HG03354 (cell line): ENCODE data around the gene VPS13D.
"Not testable (repeated sequence)": the region's sequence is repeated elsewhere in the genome, so short reads cannot be mapped to it uniquely, and the experiment has no call there.

Source experiments
- ATAC-seq: cut with Tn5 transposase; IDR thresholded peaks from one replicate; pipeline ENCODE4 v1.9.1; 2021; ENCODE audit warnings: mild to moderate bottlenecking; ENCODE audit not compliant: unreplicated experiment, poor library complexity, severe bottlenecking

VPS13D gene

DNA sequence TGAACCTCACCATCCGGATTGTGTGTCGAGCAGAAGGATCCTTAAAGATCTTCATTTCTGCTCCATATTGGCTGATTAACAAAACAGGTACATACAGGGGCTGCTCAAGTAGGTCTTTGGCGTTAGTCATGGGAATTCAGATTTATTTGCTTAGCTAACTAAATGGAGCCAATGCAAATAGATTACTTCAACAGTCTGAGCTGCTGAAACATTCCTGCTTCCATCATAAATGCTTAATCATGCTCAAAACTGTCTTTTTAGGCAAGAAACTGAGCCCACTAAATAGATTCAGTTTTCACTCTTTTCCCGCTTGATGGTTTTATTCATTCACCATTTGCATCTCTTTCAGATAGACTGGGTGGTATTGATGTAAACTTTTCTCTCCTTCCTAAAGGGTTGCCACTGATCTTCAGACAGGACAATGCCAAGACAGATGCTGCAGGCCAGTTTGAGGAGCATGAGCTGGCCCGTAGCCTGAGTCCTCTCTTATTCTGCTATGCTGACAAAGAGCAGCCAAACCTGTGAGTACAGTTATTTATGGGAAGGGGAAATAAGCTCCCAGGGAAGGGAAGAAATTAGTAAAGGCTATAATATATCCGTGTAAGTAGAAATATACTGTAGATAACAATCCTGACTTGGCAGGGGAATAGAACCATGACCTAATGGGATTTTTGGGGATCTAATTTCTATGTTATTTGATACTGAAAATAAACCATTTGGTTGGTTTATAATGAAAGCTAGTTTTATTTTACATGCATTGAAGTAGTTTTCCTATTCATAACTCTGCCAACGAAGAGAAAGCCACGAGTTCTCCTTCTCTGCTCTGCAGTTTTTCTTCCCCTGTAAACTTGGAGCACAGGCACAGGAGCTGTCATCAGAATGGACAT lies 126.4 kb downstream of the VPS13D start:
- ATAC-seq = no peak

DNA sequence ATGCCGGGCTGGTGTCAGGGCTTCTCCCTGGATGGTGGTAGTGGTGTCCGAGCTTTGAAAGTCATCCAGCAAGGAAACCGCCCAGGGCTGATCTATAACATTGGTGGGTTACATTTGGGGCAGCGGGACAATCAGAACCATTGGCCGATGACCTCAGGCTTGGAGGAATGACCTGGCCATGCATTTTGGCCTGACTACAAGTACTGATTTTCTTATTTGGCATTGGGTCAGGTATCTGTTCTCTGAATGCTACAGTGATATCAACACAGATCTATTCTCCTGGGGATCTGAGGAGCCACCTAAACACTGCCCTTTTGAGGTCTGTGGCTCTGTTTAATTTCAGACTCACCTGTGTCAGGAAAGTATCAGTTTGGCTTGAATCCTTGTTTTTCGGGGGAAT lies 128.7 kb downstream of the VPS13D start:
- ATAC-seq = no peak

DNA sequence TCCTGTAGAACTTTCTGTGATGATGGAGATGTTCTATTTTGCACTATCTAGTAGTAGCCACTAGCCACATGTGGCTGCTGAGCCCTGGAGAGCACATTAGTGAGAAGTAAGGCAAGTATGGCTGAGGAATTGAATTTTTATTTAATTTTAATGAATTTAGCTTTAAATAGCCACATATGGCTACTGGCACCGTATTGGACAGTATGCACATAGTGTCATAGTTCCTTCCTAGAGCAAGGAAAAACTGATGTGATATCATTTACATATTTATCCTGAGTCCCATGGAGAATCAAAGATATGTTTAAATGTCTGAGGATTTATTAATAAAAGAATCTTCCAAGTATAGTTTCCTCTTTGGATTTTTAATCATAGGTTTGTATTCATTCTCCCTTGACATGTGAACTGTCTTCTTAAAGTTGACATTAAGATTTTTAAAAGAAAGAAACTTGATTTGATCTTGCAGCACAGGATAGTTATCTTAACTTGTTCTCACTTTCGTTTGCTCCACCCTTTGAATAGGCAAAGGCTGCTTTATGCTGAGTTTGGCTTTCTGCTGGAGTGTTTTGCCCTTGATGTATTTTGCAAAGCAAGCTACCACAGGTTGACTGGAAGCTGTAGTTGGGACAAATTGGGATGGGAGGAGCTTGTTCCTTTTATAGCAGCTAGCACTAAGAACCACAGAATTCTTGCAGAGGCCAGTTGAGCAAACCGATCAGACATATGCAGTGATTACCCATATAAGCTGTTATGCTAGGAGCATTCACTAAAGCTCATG lies 129.7 kb downstream of the VPS13D start:
- ATAC-seq = no peak

DNA sequence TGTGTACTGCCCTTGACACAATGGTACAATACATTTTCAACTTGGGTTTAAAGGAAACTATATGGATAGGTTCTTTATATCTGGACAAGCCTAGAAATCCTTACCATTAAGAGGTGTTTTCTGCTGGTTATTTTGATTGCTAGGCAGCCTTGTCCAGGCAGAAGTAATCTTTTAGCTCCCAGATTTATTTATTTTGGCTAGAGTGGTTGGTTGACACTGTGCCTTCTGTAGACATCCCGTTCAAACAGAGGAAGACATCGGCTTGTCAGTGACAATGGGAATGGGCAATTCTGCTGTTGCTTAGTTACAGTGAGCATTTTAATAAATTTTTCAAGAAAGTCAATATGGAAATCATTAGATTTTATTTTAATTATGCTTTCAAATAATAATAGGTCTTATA lies 138.8 kb downstream of the VPS13D start:
- ATAC-seq = no peak

DNA sequence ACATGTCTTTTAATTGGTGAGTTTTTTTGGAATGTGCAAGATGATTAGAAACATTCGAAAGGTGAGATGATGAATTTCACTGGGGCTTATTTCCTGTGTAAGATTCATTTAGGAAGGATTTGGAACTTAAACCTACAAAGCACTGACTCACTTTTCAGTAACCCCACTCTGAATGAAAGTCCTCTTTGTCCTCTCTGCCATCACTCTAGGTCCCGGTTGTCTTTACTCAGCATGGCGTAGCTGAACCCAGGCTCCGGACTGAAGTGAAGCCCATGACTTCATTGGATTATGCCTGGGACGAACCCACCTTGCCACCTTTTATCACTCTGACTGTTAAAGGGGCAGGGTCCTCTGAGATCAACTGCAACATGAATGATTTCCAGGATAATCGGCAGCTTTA lies 139.4 kb downstream of the VPS13D start:
- ATAC-seq = no peak

DNA sequence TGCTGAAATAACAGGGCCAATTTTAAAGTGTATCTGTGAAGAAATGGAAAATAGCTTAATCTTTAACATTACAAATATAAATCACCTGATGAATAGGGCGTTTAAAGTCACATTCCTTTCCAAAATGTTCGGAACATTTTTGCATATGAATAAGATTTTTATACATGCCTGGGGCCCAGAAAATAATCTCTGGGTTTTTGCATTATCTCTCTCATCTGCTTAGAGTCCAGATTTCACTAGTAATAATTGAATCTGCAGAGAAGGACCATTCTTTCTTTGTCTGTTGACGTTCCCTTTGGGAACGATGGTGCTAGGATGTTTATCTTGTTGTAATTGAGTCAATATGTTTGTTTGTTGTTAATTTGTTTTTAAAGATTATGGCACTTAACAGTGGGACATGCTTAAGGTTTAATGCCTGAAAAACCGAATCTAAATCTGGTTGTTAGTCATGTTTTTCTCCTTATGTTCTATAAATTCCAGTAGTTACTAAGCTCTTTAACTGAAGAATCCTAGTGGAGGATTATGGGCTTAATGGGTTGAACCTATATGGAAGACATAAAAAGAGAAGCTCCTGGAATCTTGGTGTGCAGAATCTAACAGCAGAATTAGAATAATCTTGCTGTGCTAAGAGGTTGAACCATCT lies 140.6 kb downstream of the VPS13D start:
- ATAC-seq = no peak

DNA sequence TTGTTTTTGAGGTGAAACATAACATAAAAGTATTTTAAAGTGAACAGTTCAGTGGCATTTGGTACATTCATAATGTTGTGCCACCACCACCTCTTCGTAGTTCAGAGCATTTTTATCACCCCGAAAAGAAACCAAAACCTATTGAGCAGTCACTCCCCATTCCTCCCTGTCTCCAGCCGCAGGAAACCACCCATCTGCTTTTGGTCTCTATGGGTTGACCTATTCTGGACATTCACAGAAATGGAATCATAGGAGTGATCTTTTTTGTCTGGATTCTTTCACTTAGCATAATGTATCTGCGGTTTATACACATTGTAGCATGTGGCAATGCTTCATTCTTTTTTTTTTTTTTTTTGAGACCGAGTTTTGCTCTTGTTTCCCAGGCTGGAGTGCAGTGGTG lies 141.2 kb downstream of the VPS13D start:
- no peak for ATAC-seq

DNA sequence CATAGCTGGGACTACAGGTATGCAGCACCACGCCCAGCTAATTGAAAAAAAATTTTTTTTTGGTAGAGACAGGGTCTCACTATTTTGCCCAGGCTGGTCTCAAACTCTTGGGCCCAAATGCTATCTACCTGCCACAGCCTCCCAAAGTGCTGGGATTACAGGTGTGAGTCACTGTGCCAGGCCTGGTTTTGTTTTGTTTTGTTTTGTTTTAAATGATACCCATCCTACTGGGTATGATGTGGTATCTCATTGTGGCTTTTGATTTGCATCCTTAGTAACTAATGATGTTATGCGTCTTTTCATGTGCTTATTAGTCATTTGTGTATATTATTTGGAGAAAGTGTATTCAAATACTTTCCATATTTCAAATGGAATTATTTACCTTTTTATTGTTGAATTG lies 142.3 kb downstream of the VPS13D start:
- ATAC-seq = no peak

DNA sequence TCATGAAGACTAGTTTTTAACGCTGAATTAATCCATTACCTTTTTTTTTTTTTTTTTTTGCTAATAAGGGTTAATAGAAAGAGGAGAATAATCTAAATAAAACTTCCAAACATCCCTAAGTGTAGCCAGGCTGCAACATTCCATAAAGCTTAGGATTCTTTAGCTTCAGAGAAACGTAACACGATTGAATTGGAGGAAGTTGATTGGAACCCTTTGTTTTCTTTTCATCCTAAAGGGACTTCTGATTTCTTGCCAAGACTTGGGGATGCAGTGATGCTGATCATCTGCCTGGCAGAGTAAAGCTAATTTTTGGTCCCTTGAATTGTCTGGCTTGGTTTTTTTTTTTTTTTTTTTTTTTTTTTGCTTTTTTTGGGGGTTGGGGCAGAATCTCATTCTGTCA lies 142.9 kb downstream of the VPS13D start:
- no peak for ATAC-seq

DNA sequence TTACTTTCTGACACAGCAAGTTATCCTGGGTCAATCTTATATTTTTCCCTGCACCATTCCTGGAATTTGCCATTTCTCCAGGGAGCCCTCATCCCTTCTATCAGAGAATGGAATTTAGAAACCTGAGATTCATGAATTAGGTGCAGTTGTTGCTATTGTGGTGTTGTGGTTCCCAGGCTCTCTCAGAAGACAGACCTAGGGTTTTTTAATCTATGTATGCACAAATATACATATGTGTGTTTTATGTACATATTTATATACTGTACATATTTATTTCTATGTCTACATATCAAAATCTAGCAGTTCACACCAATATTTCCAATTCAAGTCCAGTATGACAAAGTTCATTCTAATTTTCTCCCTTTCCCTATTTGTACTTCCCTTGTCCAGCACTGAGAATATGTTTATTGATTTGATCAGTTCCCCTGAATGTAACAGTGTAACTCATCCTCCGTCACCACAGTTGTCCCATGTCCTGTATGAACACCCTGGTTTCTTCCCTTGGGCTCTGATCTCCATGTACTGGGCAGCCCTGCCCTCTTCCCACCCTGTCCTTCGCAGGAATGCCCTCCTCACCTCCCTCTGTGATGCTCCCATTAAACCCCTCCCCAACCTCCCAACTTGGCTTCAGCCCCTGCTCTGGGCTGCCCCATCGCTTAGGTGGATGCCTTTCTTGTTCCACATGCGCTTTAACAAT lies 145.5 kb downstream of the VPS13D start:
- ATAC-seq = no peak

DNA sequence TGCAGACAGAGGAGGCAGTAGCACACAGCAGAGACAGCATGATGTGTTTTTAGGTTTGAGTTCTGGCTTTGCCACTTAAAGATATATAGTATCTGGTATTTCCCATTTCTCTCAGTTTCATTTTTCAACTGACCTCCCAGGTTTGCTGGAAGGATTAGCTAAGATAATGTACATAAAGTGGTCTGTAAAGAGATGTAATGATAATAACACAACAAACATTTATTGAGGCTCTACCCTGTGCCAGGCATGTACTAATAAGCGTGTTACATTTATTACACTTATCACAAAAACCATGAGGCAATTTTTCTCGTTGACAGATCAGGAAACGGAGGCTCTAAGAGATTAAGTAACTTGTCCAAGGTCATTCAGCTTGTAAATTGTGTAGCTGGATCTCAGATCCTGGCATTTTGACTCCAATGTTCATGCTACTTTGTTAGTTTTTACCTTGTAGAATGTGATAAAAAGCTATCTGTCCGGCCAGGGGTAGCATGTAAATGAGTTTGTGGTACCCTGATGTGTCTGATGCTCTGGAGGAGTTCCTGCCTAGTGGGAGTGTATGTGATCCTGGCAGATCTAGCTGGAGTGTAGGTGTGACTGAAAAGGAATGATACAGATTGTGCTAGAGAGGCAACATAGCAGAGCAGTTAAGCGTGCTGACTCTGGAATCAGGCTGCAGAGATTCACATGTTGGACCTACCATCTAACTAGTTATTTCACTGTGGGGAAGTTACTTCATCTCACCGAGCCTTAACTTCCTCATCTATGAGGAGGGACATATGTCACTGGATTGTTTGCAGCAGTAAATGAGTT lies 146.6 kb downstream of the VPS13D start:
- no peak for ATAC-seq

DNA sequence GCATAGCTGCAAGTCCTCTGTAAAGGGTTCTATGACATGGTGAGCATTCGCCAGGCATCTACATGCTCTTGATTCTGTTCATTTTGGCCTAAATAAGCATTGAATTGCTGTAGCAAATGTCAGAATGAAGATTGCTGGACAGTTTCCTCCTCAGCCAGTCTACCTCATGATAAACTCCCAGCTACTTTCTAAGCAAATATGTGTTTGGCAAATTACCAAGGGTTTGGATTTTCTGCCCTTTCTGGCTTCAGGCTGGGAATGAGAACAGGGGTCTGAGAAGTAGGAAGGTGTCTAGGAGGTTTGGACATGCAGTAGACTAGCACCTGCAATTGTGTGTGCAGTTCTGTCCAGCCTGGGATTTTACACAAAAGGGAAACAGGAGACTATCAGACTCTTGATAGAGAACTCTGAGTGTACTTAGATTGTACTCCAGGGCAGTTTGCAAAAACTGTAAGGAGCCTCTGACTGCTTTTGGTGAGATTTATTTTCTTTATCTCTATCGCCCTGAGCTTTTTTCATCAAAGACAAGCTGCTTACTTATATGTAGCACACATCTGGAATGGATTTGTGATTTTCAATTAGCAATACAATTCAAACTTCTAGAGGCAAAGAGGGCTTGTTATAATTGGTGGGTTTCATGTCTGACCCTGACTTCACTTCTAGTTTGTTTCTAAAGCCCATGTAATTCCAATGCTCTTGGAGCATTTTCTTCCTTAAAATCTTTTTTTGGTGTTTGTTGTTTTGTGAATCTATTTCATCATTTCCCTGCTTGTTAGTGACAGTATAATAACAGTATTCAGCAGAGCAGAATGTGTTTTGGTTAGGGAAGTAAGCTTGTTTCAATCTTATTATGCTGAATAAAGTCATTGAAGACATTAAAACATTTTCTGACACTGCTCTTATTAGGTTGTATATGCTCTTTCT lies 150.8 kb downstream of the VPS13D start:
- no peak for ATAC-seq

DNA sequence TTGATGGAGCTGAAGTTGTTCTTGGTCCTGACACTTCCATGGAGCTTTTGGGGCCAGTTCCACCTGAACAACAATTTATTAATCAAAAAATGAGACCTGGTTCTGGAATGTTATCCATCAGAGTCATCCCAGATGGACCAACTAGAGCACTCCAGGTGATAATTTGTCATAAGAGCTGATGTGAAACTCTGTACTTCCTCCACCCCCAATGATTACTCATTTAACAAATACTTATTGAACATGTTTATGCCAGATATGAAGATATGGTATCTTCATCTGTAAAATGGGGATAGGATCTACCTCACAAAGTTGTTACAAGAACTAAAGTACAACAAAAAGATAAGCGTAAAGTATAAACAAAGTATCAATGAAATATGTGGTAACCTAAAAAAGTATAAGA lies 153.2 kb downstream of the VPS13D start:
- no peak for ATAC-seq

DNA sequence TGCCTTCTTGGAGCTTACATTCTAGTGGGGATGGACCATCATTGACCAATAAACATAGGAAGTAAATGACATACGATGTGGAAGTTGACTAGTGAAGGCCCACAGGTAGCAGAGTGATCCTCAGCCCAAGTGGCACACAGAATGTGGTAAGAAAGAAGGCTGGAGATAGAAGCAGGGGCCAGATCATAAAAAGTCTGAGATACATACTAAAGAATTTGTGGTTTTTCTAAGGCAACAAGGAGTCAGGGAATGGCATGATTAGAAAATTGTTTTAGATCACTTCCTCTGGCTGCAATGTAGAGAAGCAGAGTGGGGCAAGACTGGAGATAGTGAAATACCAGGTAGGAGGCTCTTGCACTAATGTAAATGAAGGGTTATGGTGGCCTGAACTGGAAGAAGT lies 154.0 kb downstream of the VPS13D start:
- ATAC-seq = no peak

DNA sequence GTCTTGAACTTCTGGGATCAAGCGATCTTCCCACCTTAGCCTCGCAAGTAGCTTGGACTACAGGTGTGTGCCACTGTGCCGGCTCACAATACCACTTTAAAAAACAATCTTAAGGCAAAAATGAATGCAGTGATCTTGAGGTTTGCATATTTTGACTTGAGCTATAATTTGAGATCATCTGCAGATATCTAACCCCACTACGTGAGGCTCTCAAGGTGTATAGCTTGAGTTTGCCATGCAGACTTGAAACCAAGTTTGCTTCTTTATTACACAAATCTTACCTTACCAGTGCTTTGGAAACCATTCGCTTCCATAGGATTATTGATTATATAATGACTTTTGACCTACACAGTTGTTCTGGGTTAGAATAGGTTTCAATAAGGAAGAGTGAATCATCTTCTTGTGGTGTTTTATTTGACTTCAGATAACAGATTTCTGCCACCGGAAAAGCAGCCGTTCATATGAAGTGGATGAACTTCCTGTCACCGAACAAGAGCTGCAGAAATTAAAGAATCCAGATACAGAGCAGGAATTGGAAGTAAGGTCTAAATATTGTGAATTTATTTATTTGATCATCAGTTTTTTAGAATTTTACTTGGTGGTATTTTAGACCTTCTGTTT lies 155.1 kb downstream of the VPS13D start:
- ATAC-seq = no peak

DNA sequence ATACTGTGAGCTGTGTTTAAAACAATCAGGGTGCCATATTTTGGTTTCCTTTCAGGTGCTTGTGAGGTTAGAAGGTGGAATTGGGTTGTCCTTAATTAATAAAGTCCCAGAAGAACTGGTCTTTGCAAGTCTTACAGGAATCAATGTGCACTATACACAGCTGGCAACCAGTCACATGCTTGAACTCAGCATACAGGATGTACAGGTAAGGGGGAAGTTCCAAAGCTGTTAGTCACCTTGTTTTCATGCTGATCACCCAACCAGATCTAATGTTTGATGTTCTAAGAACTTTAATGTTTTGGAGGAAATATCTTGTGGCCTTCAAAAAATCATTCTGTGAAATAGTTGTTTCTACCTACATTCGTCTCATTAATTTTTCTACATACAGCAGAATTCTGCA lies 156.3 kb downstream of the VPS13D start:
- no peak for ATAC-seq

DNA sequence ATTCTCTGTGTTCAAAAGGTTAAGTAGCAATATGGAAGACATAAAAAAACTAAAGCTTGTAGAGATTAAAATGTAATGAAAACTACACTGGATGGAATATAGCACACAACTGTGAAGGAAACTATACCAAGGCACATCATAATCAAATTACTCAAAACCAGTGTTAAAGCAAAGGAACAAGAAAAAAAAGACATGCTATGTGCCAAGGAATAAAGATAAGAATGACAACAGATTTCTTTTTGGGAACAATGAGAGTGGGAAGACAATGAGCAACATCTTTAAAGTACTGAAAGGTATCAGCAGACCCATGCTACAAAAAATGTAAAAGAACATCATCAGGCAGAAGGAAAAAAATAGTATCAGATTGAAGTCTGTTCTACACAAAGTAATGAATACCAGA lies 157.8 kb downstream of the VPS13D start:
- no peak for ATAC-seq

DNA sequence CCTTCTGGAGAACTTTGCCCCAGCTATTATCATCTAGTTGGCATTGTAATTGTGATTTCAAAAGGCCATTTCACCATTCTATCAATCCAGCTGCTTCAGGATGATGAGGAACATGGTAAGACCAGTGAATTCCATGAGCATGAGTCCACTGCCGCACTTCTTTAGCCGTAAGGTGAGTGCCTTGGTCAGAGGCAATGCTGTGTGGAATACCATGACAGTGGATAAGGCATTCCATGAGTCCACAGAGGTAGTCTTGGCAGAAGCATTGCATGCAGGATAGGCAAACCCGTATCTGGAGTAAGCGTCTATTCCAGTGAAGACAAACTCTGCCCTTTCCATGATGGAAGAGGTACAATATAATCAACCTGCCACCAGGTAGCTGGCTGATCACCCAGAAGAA lies 160.5 kb downstream of the VPS13D start:
- ATAC-seq = not testable (repeated sequence)
